ENCODE measurements around the gene PLCXD1.

Gene PLCXD1

DNA sequence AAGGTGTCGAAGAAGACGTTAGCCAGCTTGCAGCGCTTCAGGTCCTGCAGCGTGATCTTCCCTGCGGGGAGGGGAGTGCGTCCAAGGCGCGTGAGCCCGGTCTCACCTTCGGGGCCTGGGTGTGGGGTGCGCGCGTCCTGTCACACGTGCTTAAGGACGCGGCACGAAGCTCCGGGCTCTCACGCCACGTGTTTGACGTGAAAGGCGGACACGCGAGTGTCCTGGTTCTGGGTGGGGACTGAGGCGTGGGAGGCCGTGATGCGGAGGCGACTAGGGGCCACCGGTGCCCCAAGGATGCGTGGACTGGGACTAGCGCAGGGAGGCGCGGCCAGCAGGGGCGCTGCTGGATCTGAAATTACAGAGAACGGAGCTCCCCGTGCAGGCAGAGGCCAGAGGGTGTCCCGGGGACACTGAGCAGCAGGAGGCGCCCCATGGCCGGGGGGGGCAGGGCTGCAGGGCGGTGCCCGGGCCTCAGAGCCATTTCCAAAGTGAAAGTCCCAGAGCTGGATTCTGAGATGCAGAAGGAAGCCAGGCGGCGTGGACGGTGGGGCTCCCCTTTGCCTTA is 57.7 kb downstream of the PLCXD1 start:
- no peak overlapping the region for H3K4me2 ChIP-seq (ENCODE audit: low read length)
- H3F3A ChIP-seq (ENCODE audit: insufficient read depth, low read length) = no peaks in the 10 kb centered on the region
- H3K27me3 ChIP-seq (ENCODE audit: insufficient read depth, low read length) = no peaks in the 10 kb centered on the region
- H2AFZ ChIP-seq (ENCODE audit: low read length) = no peak overlapping the region
- no peaks in the 10 kb centered on the region for H3K79me2 ChIP-seq (ENCODE audit: insufficient read depth, low read length)
- H3K36me3 ChIP-seq (ENCODE audit: insufficient read depth, low read length) = peaks cover 71% of the 10 kb centered on the region
- TF ChIP-seq, protein P1, sequence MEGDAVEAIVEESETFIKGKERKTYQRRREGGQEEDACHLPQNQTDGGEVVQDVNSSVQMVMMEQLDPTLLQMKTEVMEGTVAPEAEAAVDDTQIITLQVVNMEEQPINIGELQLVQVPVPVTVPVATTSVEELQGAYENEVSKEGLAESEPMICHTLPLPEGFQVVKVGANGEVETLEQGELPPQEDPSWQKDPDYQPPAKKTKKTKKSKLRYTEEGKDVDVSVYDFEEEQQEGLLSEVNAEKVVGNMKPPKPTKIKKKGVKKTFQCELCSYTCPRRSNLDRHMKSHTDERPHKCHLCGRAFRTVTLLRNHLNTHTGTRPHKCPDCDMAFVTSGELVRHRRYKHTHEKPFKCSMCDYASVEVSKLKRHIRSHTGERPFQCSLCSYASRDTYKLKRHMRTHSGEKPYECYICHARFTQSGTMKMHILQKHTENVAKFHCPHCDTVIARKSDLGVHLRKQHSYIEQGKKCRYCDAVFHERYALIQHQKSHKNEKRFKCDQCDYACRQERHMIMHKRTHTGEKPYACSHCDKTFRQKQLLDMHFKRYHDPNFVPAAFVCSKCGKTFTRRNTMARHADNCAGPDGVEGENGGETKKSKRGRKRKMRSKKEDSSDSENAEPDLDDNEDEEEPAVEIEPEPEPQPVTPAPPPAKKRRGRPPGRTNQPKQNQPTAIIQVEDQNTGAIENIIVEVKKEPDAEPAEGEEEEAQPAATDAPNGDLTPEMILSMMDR (IDR thresholded peaks at IDR 0.05; ENCODE audit: low read length) = no peak
- TF ChIP-seq EZH2 (IDR thresholded peaks at IDR 0.05; ENCODE audit: borderline replicate concordance, low read length) = no peak
- H3K4me3 ChIP-seq (ENCODE audit: low read depth, low read length, poor library complexity, severe bottlenecking) = no peak overlapping the region
- H3K9me2 ChIP-seq (ENCODE audit: low read depth, low read length) = no peaks in the 10 kb centered on the region
- no peak overlapping the region for H3K27ac ChIP-seq (ENCODE audit: low read depth, low read length, poor library complexity, severe bottlenecking)
- H3K9ac ChIP-seq (ENCODE audit: low read length) = no peak overlapping the region
- no peaks in the 10 kb centered on the region for H4K20me1 ChIP-seq (ENCODE audit: insufficient read depth, low read length)
- H3K4me1 ChIP-seq (ENCODE audit: insufficient read depth, low read length, severe bottlenecking) = no peaks in the 10 kb centered on the region
- no peaks in the 10 kb centered on the region for H3K9me3 ChIP-seq (ENCODE audit: low read length)

DNA sequence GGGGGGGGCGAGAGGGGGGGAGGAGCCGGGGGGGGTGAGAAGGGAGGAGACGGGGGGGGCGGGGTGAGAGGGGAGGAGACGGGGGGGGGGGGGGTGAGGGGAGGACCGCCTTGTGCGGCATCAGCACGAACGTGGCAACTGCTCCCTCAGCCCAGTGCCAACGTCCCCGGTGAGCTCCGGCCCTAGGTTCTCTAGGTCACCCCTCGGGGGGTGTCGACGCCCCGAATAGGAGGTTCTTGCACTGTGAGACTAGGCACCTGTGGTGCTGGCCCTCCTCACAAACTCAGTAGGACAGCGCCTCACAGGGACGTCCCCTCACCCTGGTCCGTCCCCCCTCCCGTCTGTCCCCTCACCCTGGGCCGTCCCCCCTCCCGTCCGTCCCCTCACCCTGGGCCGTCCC is 58.9 kb downstream of the PLCXD1 start:
- H3K4me1 ChIP-seq (ENCODE audit: insufficient read depth, low read length, severe bottlenecking) = no peaks in the 10 kb centered on the region
- TF ChIP-seq, protein P1 (IDR thresholded peaks at IDR 0.05; ENCODE audit: low read length) = no peak
- no peak for TF ChIP-seq EZH2 (IDR thresholded peaks at IDR 0.05; ENCODE audit: borderline replicate concordance, low read length)
- no peaks in the 10 kb centered on the region for H3F3A ChIP-seq (ENCODE audit: insufficient read depth, low read length)
- no peaks in the 10 kb centered on the region for H3K9me2 ChIP-seq (ENCODE audit: low read depth, low read length)
- no peak overlapping the region for H2AFZ ChIP-seq (ENCODE audit: low read length)
- no peak overlapping the region for H3K4me2 ChIP-seq (ENCODE audit: low read length)
- H3K9ac ChIP-seq (ENCODE audit: low read length) = no peak overlapping the region
- no peaks in the 10 kb centered on the region for H4K20me1 ChIP-seq (ENCODE audit: insufficient read depth, low read length)
- no peaks in the 10 kb centered on the region for H3K27me3 ChIP-seq (ENCODE audit: insufficient read depth, low read length)
- peaks cover 71% of the 10 kb centered on the region for H3K36me3 ChIP-seq (ENCODE audit: insufficient read depth, low read length)
- H3K9me3 ChIP-seq (ENCODE audit: low read length) = no peaks in the 10 kb centered on the region
- H3K27ac ChIP-seq (ENCODE audit: low read depth, low read length, poor library complexity, severe bottlenecking) = no peak overlapping the region
- H3K79me2 ChIP-seq (ENCODE audit: insufficient read depth, low read length) = no peaks in the 10 kb centered on the region
- no peak overlapping the region for H3K4me3 ChIP-seq (ENCODE audit: low read depth, low read length, poor library complexity, severe bottlenecking)

DNA sequence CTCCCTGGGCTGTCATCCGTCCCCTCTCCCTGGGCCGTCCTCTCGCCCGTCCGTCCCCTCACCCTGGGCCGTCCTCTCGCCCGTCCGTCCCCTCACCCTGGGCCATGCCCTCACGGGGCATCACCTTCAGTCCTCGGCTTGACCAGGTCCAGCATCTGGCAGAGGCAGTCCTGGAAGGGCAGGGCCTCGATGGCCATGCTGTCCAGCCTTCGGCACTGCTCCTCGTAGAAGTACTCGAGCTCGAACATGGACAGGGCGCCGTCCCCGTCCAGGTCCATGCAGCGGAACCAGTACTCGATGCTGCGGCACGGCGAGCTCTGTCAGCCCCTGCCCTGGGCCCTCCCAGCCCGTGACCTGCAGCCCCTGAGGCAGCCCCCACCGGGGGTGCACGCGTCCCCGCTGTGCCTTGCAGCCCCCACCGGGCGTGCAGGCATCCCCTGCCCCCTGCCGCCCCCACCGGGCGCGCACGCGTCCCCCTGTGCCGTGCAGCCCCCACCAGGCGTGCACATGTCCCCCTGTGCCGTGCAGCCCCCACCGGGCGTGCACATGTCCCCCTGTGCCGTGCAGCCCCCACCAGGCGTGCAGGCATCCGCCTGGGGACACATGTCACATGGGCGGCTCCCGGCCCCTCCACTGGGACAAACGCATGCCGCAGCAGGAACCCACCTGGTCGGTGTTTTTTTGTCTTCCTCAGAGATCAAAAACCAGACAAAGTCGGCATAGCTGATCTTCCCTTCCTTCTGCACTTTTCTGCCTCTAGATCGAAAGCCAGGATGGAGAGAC is 59.7 kb downstream of the PLCXD1 start:
- Histone ChIP-seq H3K4me1 (ENCODE audit: insufficient read depth, low read length, severe bottlenecking) (no peaks in the 10 kb centered on the region), H3K27ac (ENCODE audit: low read depth, low read length, poor library complexity, severe bottlenecking) (no peak overlapping the region), H3K9me2 (ENCODE audit: low read depth, low read length) (no peaks in the 10 kb centered on the region), H3K27me3 (ENCODE audit: insufficient read depth, low read length) (no peaks in the 10 kb centered on the region), H3K9me3 (ENCODE audit: low read length) (no peaks in the 10 kb centered on the region), H2AFZ (ENCODE audit: low read length) (no peak overlapping the region), H3K4me3 (ENCODE audit: low read depth, low read length, poor library complexity, severe bottlenecking) (no peak overlapping the region), H3K9ac (ENCODE audit: low read length) (no peak overlapping the region), H3K36me3 (ENCODE audit: insufficient read depth, low read length) (peaks cover 69% of the 10 kb centered on the region), H4K20me1 (ENCODE audit: insufficient read depth, low read length) (no peaks in the 10 kb centered on the region), H3K4me2 (ENCODE audit: low read length) (no peak overlapping the region), H3F3A (ENCODE audit: insufficient read depth, low read length) (no peaks in the 10 kb centered on the region), H3K79me2 (ENCODE audit: insufficient read depth, low read length) (no peaks in the 10 kb centered on the region)
- no peak for TF ChIP-seq EZH2 (IDR thresholded peaks at IDR 0.05; ENCODE audit: borderline replicate concordance, low read length)
- TF ChIP-seq, protein P1 (IDR thresholded peaks at IDR 0.05; ENCODE audit: low read length) = no peak
